OCI-LY7 (cell line): ENCODE data around the gene PCP4L1.

Experiments
- CTCF ChIP-seq: fragments of 200-600 bp; sonication (generic); conservative IDR thresholded peaks from 2 replicates; pipeline ENCODE4 v1.5.1; 2014; ENCODE audit warnings: mild to moderate bottlenecking, antibody characterized with exemption, low read length, moderate library complexity, mixed read lengths
- EZH2phosphoT487 ChIP-seq: fragments of 200-600 bp; sonication (generic); IDR thresholded peaks from 2 replicates; pipeline ENCODE4 v1.6.1; 2018; ENCODE audit warnings: low read depth, borderline replicate concordance, mild to moderate bottlenecking, mixed run types, antibody characterized with exemption, low read length, moderate library complexity, mixed read lengths

- TF ChIP-seq CTCF (no peak), EZH2phosphoT487 (no peak)
Measured at GRCh38 chr1:161242313-161242712, 16.2 kb upstream of the PCP4L1 start.
